Measurements from ENCODE around the gene MYL4.

GRCh38 chr17:47203984-47204721, 5.0 kb upstream of the MYL4 start:
- TF ChIP-seq POLR2AphosphoS5 (IDR thresholded peaks at IDR 0.05; ENCODE audit: borderline replicate concordance, low read depth, low read length) (no peak), EZH2 (IDR thresholded peaks at IDR 0.05) (no peak)
